Hepatocyte (in vitro differentiated cells): ENCODE measurements around the gene DHRS7. TPM values are rescaled to one million over a fixed set of nuclear protein-coding genes. Genes with fewer than 3 reads are reported as not detected.

Experiments
- DNase-seq: peaks from one replicate; pipeline ENCODE4 v3.0.0-alpha.2; 2016; ENCODE audit warnings: low spot score
- H2AFZ ChIP-seq: fragments of 200-600 bp; sonication (generic); 2 replicates; pipeline ENCODE4 v1.6.0; 2016; ENCODE audit warnings: antibody characterized with exemption, mild to moderate bottlenecking
- H3K27ac ChIP-seq: fragments of 200-600 bp; sonication (generic); 2 replicates; pipeline ENCODE4 v1.5.1; 2016; ENCODE audit warnings: mild to moderate bottlenecking
- H3K27me3 ChIP-seq: fragments of 200-600 bp; sonication (generic); 2 replicates; pipeline ENCODE4 v1.6.1; 2016
- H3K36me3 ChIP-seq: fragments of 200-600 bp; sonication (generic); replicated peaks from 2 replicates; pipeline ENCODE4 v1.5.1; 2016; ENCODE audit warnings: low read depth; ENCODE audit not compliant: insufficient read depth
- H3K4me1 ChIP-seq: fragments of 200-600 bp; sonication (generic); 2 replicates; pipeline ENCODE4 v1.5.1; 2016; ENCODE audit warnings: mild to moderate bottlenecking, moderate library complexity; ENCODE audit not compliant: insufficient read depth
- H3K4me2 ChIP-seq: fragments of 200-600 bp; sonication (generic); 2 replicates; pipeline ENCODE4 v1.6.0; 2016
- H3K4me3 ChIP-seq: fragments of 200-600 bp; sonication (generic); 2 replicates; pipeline ENCODE4 v1.5.1; 2016; ENCODE audit warnings: mild to moderate bottlenecking
- H3K79me2 ChIP-seq: fragments of 200-600 bp; sonication (generic); 2 replicates; pipeline ENCODE4 v1.6.0; 2017; ENCODE audit warnings: mild to moderate bottlenecking
- H3K9me2 ChIP-seq: fragments of 200-600 bp; sonication (generic); replicated peaks from 2 replicates; pipeline ENCODE4 v1.6.0; 2017; ENCODE audit warnings: mild to moderate bottlenecking; ENCODE audit not compliant: insufficient read depth
- H3K9me3 ChIP-seq: fragments of 200-600 bp; sonication (generic); 2 replicates; pipeline ENCODE4 v1.5.1; 2016; ENCODE audit warnings: low read depth, mild to moderate bottlenecking
- H4K20me1 ChIP-seq: fragments of 200-600 bp; sonication (generic); 2 replicates; pipeline ENCODE4 v1.6.0; 2016; ENCODE audit warnings: mild to moderate bottlenecking; ENCODE audit not compliant: insufficient read depth, poor library complexity, severe bottlenecking
- EZH2 ChIP-seq: fragments of 200-600 bp; sonication (generic); IDR thresholded peaks from 2 replicates; pipeline ENCODE4 v1.6.1; 2016; ENCODE audit warnings: antibody characterized with exemption, mild to moderate bottlenecking, borderline replicate concordance
- EZH2phosphoT487 ChIP-seq: fragments of 200-600 bp; sonication (generic); IDR thresholded peaks from one replicate; pipeline ENCODE4 v1.6.1; 2018; ENCODE audit warnings: antibody characterized with exemption, mild to moderate bottlenecking, low read depth, moderate library complexity; ENCODE audit not compliant: unreplicated experiment, severe bottlenecking
- WGBS: methylation state at CpG from one replicate; pipeline ENCODE4 v1.1.6; 2016; ENCODE audit warnings: low lambda C conversion rate; ENCODE audit errors: missing lambda C conversion rate; 5-methylcytosine and 5-hydroxymethylcytosine counted together
- polyA plus RNA-seq: library from polyadenylated mRNA; unstranded; fragments of >200 nt; fragmentation: Nextera tagmentation; extraction: Ambion mirVana; gene quantifications from 2 replicates; pipeline ENCODE4 v1.2.1, GENCODE V29; 2016
- total RNA-seq: library from RNA; depleted of rRNA; stranded (reverse); fragments of >200 nt; gene quantifications from 2 replicates; pipeline ENCODE4 v1.2.3, GENCODE V29; 2014
- TF ChIP-seq, protein P1 (sequence below): fragments of 200-600 bp; sonication (generic); IDR thresholded peaks from 2 replicates; pipeline ENCODE4 v1.5.1; 2016; ENCODE audit warnings: antibody characterized with exemption, mild to moderate bottlenecking; ENCODE audit not compliant: poor library complexity

DHRS7 gene
- total and polyA plus RNA-seq, 2 experiments from 2014 or later = 389 TPM

DNA sequence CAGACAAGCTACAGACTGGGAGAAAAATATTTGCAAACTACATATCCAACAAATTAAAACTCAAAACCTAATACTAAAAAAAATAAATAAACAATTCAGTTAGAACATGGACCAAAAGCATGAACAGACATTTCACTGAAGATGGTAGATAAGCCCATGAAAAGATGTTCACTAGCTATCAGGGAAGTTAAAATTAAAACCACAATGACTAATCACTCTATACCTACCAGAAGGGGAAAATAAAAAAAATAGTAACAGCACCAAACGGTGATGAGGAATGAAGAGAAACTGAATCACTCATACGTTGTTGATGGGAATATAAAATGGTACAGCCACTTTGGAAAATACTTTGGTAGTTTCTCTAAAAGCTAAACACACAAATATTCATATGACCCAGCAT, 31.1 kb upstream of the DHRS7 start:
- no peak overlapping the region for H2AFZ ChIP-seq
- TF ChIP-seq, protein P1, sequence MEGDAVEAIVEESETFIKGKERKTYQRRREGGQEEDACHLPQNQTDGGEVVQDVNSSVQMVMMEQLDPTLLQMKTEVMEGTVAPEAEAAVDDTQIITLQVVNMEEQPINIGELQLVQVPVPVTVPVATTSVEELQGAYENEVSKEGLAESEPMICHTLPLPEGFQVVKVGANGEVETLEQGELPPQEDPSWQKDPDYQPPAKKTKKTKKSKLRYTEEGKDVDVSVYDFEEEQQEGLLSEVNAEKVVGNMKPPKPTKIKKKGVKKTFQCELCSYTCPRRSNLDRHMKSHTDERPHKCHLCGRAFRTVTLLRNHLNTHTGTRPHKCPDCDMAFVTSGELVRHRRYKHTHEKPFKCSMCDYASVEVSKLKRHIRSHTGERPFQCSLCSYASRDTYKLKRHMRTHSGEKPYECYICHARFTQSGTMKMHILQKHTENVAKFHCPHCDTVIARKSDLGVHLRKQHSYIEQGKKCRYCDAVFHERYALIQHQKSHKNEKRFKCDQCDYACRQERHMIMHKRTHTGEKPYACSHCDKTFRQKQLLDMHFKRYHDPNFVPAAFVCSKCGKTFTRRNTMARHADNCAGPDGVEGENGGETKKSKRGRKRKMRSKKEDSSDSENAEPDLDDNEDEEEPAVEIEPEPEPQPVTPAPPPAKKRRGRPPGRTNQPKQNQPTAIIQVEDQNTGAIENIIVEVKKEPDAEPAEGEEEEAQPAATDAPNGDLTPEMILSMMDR = no peak
- TF ChIP-seq EZH2phosphoT487 (no peak), EZH2 (no peak)
- H3K79me2 ChIP-seq = no peaks in the 10 kb centered on the region
- H4K20me1 ChIP-seq = no peaks in the 10 kb centered on the region
- H3K9me3 ChIP-seq = no peaks in the 10 kb centered on the region
- no peaks in the 10 kb centered on the region for H3K36me3 ChIP-seq
- no peak overlapping the region for H3K4me3 ChIP-seq
- no peaks in the 10 kb centered on the region for H3K27me3 ChIP-seq
- no peak overlapping the region for H3K4me2 ChIP-seq
- no peaks in the 10 kb centered on the region for H3K9me2 ChIP-seq
- no peak overlapping the region for H3K27ac ChIP-seq
- WGBS = 81% methylated on average over 2 of the region's 2 CpGs
- no peak for DNase-seq
- H3K4me1 ChIP-seq = no peaks in the 10 kb centered on the region

DNA sequence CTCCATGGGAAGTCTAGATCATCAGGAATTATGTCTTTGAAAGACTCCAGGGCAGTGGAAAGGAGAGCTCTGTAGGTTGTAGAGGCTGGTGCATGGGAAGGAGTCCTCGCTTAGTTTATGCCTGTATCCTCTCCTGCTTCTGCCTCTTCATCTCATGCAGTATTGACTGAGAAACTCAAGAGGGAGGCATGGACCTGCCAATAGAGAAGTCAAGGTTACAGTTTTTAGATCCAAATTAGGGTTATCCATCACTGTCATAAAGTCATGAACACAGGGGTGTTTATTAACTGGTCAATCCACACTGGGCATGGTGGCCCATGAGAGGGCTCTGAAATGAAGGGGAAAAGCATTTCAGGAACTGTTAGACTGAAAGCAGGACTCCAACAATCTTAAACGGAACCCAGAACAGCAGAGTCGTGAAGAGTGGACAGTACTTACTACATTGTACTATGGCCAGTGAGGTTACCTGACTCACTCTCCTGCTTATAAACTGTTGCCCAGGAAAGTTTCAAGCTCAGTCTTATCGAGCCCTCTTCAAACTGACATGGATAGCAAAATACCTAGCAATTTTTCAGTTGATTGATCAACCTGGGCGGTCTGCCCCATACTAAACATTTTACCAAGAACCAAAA, 30.1 kb upstream of the DHRS7 start:
- DNase-seq = no peak

DNA sequence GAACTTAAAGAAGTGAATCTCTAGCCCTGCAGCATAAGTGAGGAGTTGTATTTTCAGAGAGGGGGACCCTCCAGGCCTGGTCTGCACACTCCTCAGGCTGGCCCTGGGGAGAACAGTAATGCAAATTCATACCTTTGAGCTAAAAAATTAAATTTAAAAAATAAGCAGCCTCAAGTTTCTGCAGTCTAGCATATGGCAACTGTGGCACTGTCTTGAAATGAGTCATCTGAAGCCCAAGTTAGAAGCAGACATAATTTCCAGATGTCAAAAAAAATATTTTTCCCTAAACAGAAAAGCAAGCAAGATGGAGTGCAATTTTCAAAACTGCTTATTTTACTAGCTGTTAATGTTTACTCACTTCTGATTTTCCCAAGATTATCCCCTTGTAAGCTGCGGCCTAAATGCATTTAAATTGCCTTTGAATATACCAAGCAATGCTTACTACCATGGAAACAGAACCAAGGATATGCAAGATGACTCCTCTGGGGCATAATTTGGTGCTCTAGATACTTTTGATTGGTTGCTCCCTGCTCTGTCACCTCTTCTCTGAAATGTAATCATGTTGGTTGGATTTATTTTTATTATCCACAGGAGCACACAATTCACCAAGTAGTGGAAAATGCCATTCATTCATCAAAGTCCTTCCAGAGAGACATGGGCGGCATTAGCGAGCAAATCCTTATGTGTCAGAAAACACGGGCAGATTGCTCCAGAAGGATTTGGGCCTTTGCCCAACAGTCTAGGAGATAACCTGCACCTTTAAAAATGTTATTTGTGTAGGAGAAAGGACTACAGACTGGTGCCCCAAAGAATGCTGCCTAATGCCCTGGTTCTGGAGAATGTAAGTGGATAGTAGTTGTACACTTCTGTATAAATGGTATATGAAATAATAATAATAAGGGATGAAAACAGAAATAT, 25.0 kb upstream of the DHRS7 start:
- Histone ChIP-seq H3K27me3 (no peaks in the 10 kb centered on the region), H3K79me2 (no peaks in the 10 kb centered on the region), H4K20me1 (no peaks in the 10 kb centered on the region), H3K36me3 (no peaks in the 10 kb centered on the region), H3K27ac (no peak overlapping the region), H2AFZ (no peak overlapping the region), H3K4me1 (no peaks in the 10 kb centered on the region), H3K4me3 (no peak overlapping the region), H3K9me3 (no peaks in the 10 kb centered on the region), H3K9me2 (no peaks in the 10 kb centered on the region), H3K4me2 (no peak overlapping the region)
- TF ChIP-seq EZH2 = no peak
- no peak for TF ChIP-seq EZH2phosphoT487
- TF ChIP-seq, protein P1 = no peak
- 66% methylated on average over 4 of the region's 4 CpGs for WGBS
- no peak for DNase-seq

More for the DNA sequence above, 30.1 kb upstream of the DHRS7 start:
- no peaks in the 10 kb centered on the region for H3K79me2 ChIP-seq
- no peaks in the 10 kb centered on the region for H4K20me1 ChIP-seq
- no peaks in the 10 kb centered on the region for H3K9me3 ChIP-seq
- H3K4me1 ChIP-seq = no peaks in the 10 kb centered on the region
- no peak overlapping the region for H2AFZ ChIP-seq
- WGBS = 90% methylated on average over 5 of the region's 5 CpGs
- no peaks in the 10 kb centered on the region for H3K27me3 ChIP-seq
- no peak for TF ChIP-seq EZH2
- TF ChIP-seq EZH2phosphoT487 = no peak
- TF ChIP-seq, protein P1 = peak; percentile 16
- no peak overlapping the region for H3K4me2 ChIP-seq
- no peaks in the 10 kb centered on the region for H3K9me2 ChIP-seq
- H3K27ac ChIP-seq = no peak overlapping the region
- no peaks in the 10 kb centered on the region for H3K36me3 ChIP-seq
- no peak overlapping the region for H3K4me3 ChIP-seq
